IMR-90 (cell line): Measurements from ENCODE around the gene PRR14L.

Source experiments
- BHLHE40 ChIP-seq: fragments of 150-350 bp; IDR thresholded peaks from 2 replicates; pipeline ENCODE4 v1.6.1; 2016; ENCODE audit warnings: mild to moderate bottlenecking, low read depth, low read length
- CEBPB ChIP-seq: IDR thresholded peaks from 2 replicates; pipeline ENCODE4 v1.6.1; 2012; ENCODE audit warnings: low read depth, low read length, improper control_type of control experiment
- CHD1 ChIP-seq: IDR thresholded peaks from 2 replicates; pipeline ENCODE4 v1.6.1; 2012; ENCODE audit warnings: low read depth, low read length, improper control_type of control experiment
- CTCF ChIP-seq: conservative IDR thresholded peaks from 2 replicates; pipeline ENCODE4 v1.5.1; 2012; ENCODE audit warnings: mild to moderate bottlenecking, low read depth, low read length, improper control_type of control experiment
- FOS ChIP-seq: fragments of 150-350 bp; IDR thresholded peaks from 2 replicates; pipeline ENCODE4 v1.6.1; 2016; ENCODE audit warnings: low read depth, low read length
- MXI1 ChIP-seq: IDR thresholded peaks from 2 replicates; pipeline ENCODE4 v1.6.1; 2012; ENCODE audit warnings: low read depth, mild to moderate bottlenecking, low read length, moderate library complexity, borderline replicate concordance
- NFE2L2 ChIP-seq: fragments of 150-350 bp; IDR thresholded peaks from 2 replicates; pipeline ENCODE4 v1.6.1; 2016; ENCODE audit warnings: low read depth, mild to moderate bottlenecking, low read length
- POLR2A ChIP-seq: IDR thresholded peaks from 2 replicates; pipeline ENCODE4 v1.6.1; 2012; ENCODE audit warnings: mild to moderate bottlenecking, low read depth, low read length
- RCOR1 ChIP-seq: IDR thresholded peaks from 2 replicates; pipeline ENCODE4 v1.6.1; 2012; ENCODE audit warnings: mild to moderate bottlenecking, low read length, improper control_type of control experiment; ENCODE audit not compliant: insufficient replicate concordance
- SMC3 ChIP-seq: fragments of 150-350 bp; IDR thresholded peaks from 2 replicates; pipeline ENCODE4 v1.6.1; 2016; ENCODE audit warnings: low read depth, mild to moderate bottlenecking, antibody characterized with exemption, low read length, moderate library complexity
- TF ChIP-seq, protein P1 (sequence below): fragments of 150-350 bp; IDR thresholded peaks from 2 replicates; pipeline ENCODE4 v1.6.1; 2017; ENCODE audit warnings: mild to moderate bottlenecking, antibody characterized with exemption, low read length, low read depth
- TF ChIP-seq, protein P2 (sequence below): fragments of 150-350 bp; IDR thresholded peaks from 2 replicates; pipeline ENCODE4 v1.6.1; 2016; ENCODE audit warnings: low read depth, mild to moderate bottlenecking, low read length, moderate library complexity, borderline replicate concordance

- TF ChIP-seq CTCF (no peak), CHD1 (no peak), CEBPB (no peak), POLR2A (no peak), SMC3 (no peak), FOS (no peak), RCOR1 (no peak), MXI1 (no peak), NFE2L2 (no peak), BHLHE40 (no peak)
- TF ChIP-seq, protein P1, sequence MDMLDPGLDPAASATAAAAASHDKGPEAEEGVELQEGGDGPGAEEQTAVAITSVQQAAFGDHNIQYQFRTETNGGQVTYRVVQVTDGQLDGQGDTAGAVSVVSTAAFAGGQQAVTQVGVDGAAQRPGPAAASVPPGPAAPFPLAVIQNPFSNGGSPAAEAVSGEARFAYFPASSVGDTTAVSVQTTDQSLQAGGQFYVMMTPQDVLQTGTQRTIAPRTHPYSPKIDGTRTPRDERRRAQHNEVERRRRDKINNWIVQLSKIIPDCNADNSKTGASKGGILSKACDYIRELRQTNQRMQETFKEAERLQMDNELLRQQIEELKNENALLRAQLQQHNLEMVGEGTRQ, result no peak
- TF ChIP-seq, protein P2, sequence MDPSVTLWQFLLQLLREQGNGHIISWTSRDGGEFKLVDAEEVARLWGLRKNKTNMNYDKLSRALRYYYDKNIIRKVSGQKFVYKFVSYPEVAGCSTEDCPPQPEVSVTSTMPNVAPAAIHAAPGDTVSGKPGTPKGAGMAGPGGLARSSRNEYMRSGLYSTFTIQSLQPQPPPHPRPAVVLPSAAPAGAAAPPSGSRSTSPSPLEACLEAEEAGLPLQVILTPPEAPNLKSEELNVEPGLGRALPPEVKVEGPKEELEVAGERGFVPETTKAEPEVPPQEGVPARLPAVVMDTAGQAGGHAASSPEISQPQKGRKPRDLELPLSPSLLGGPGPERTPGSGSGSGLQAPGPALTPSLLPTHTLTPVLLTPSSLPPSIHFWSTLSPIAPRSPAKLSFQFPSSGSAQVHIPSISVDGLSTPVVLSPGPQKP, result no peak
These were observed 10.1 kb downstream of the PRR14L start for GRCh38 chr22:31739795-31740201.
